GM23338 (cell line): ENCODE data around the gene STMN3. TPM values are rescaled to one million over a fixed set of nuclear protein-coding genes. Genes with fewer than 3 reads are reported as not detected.

Source experiments
- ATAC-seq: fragments of 200-7000 bp; cut with Tn5 transposase; 3 replicates; pipeline ENCODE4 v1.9.1; 2020
- DNase-seq: peaks from one replicate; pipeline ENCODE4 v3.0.0-alpha.2; 2015; ENCODE audit warnings: low spot score
- H2AFZ ChIP-seq: fragments of 200-600 bp; sonication (generic); 2 replicates; pipeline ENCODE4 v1.8.0; 2016; ENCODE audit warnings: antibody characterized with exemption, mild to moderate bottlenecking, moderate library complexity
- H3F3A ChIP-seq: fragments of 200-600 bp; sonication (generic); replicated peaks from 2 replicates; pipeline ENCODE4 v1.8.0; 2017; ENCODE audit warnings: antibody characterized with exemption, mixed run types, low read depth
- H3K27ac ChIP-seq: fragments of 200-600 bp; sonication (generic); 2 replicates; pipeline ENCODE4 v1.6.1; 2016; ENCODE audit warnings: low read depth
- H3K27me3 ChIP-seq: fragments of 200-600 bp; sonication (generic); 2 replicates; pipeline ENCODE4 v1.8.0; 2016; ENCODE audit warnings: mild to moderate bottlenecking, mixed run types, moderate library complexity; ENCODE audit not compliant: insufficient read depth
- H3K36me3 ChIP-seq: fragments of 200-600 bp; sonication (generic); 2 replicates; pipeline ENCODE4 v1.8.0; 2016; ENCODE audit warnings: mild to moderate bottlenecking; ENCODE audit not compliant: insufficient read depth
- H3K4me1 ChIP-seq: fragments of 200-600 bp; sonication (generic); 2 replicates; pipeline ENCODE4 v1.8.0; 2016; ENCODE audit warnings: mild to moderate bottlenecking, moderate library complexity; ENCODE audit not compliant: insufficient read depth
- H3K4me2 ChIP-seq: fragments of 200-600 bp; sonication (generic); 2 replicates; pipeline ENCODE4 v1.7.1; 2017; ENCODE audit warnings: mixed run types
- H3K4me3 ChIP-seq: fragments of 200-600 bp; sonication (generic); 2 replicates; pipeline ENCODE4 v1.6.1; 2016; ENCODE audit warnings: mixed run types
- H3K79me2 ChIP-seq: fragments of 200-600 bp; sonication (generic); replicated peaks from 2 replicates; pipeline ENCODE4 v1.8.0; 2017; ENCODE audit warnings: mild to moderate bottlenecking; ENCODE audit not compliant: insufficient read depth
- H3K9me2 ChIP-seq: fragments of 200-600 bp; sonication (generic); 2 replicates; pipeline ENCODE4 v1.8.0; 2017; ENCODE audit not compliant: insufficient read depth
- H4K20me1 ChIP-seq: fragments of 200-600 bp; sonication (generic); replicated peaks from 2 replicates; pipeline ENCODE4 v1.8.0; 2017; ENCODE audit warnings: mild to moderate bottlenecking; ENCODE audit not compliant: insufficient read depth
- H3K27ac Mint-ChIP-seq: 2 replicates; pipeline ENCODE4 v1.8.0; 2020; ENCODE audit warnings: inconsistent platforms, mild to moderate bottlenecking, moderate library complexity, mixed read lengths
- H3K27me3 Mint-ChIP-seq: 3 replicates; pipeline ENCODE4 v1.8.0; 2022; ENCODE audit warnings: low read depth, mild to moderate bottlenecking, moderate library complexity, mixed read lengths, inconsistent platforms; ENCODE audit not compliant: insufficient read depth, poor library complexity
- H3K36me3 Mint-ChIP-seq: 3 replicates; pipeline ENCODE4 v1.8.0; 2021; ENCODE audit warnings: low read depth, mild to moderate bottlenecking, inconsistent platforms, moderate library complexity, mixed read lengths
- H3K4me1 Mint-ChIP-seq: 3 replicates; pipeline ENCODE4 v1.8.0; 2020; ENCODE audit warnings: mild to moderate bottlenecking, inconsistent platforms, mixed read lengths
- H3K4me3 Mint-ChIP-seq: 3 replicates; pipeline ENCODE4 v1.8.0; 2021; ENCODE audit warnings: moderate library complexity, mild to moderate bottlenecking, inconsistent platforms, mixed read lengths
- H3K9me3 Mint-ChIP-seq: 3 replicates; pipeline ENCODE4 v1.8.0; 2020; ENCODE audit warnings: moderate library complexity, mild to moderate bottlenecking, inconsistent platforms, mixed read lengths
- EZH2 ChIP-seq: fragments of 200-600 bp; sonication (generic); IDR thresholded peaks from one replicate; pipeline ENCODE4 v1.8.0; 2017; ENCODE audit warnings: antibody characterized with exemption, mild to moderate bottlenecking, low read depth; ENCODE audit not compliant: unreplicated experiment
- ZNF114 ChIP-seq: fragments of 250-450 bp; sonication (Bioruptor Pico); IDR thresholded peaks from 2 replicates; pipeline ENCODE4 v1.5.0; 2020; ENCODE audit warnings: mild to moderate bottlenecking, moderate library complexity
- ZNF331 ChIP-seq: fragments of 250-450 bp; sonication (Bioruptor Pico); IDR thresholded peaks from 2 replicates; pipeline ENCODE4 v1.5.0; 2020; ENCODE audit warnings: low read depth, mild to moderate bottlenecking, moderate library complexity
- polyA plus RNA-seq: library from polyadenylated mRNA; unstranded; fragments of >200 nt; fragmentation: Nextera tagmentation; extraction: Ambion mirVana; gene quantifications from 2 replicates; pipeline ENCODE4 v1.2.1, GENCODE V29; 2016
- total RNA-seq: library from RNA; depleted of rRNA; stranded (reverse); fragments of >200 nt; shearing (Covaris generic); gene quantifications from 2 replicates; pipeline ENCODE4 v1.2.3, GENCODE V29; 2014
- TF ChIP-seq, protein P1 (sequence below): fragments of 250-450 bp; sonication (Bioruptor Pico); IDR thresholded peaks from 2 replicates; pipeline ENCODE4 v1.5.0; 2020; ENCODE audit warnings: mild to moderate bottlenecking, moderate library complexity
- TF ChIP-seq, protein P2 (sequence below): IDR thresholded peaks from one replicate; pipeline ENCODE4 v1.6.1; 2018; ENCODE audit warnings: antibody characterized with exemption; ENCODE audit not compliant: unreplicated experiment
- TF ChIP-seq, protein P3 (sequence below), 2 experiments: fragments of 200-600 bp in 1 of 2; sonication (generic) in 1 of 2; conservative IDR thresholded peaks; 2 replicates each; pipeline versions ENCODE4 v1.5.1 to v1.6.1; 2016 to 2017; ENCODE audit warnings: antibody characterized with exemption in 2 of 2, low read depth in 2 of 2, mild to moderate bottlenecking in 2 of 2, moderate library complexity in 1 of 2

STMN3 gene
- total and polyA plus RNA-seq, 2 experiments from 2014 or later: 28.6 to 61.3 TPM

DNA sequence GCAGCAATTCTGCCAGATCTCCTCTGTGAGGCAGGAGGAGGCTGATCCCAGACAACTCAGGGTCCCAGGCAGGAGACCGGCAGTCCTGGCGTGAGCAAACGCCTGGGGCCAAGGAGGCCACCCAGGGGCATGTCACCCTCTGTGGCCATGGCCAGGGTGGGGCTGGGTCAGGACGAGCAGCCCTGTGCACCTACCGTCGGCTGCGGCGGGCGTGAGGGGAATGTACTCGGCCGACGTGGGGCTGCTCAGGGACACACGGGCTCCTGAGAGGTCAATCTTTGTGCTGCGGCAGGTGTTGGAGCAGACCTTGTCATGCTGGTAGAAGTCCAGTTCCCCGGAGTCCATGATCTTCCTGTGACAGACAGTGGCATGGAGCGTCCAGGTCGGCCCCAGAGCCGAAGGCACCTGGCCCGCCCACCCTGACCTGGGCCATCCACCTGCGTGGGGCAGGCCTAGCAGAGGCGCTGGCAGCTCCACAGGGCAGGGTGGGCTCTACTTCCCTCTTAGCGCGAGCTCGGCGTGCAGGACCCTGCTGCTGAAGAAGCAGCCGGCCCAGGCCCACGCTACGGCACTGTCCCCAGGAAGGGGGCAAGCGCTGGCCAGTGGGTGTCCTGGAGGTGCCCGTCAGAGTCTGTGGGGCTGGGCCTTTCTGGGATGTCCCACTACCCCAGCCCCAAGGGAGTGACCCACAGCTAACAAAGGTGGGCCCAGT, 57.7 kb downstream of the STMN3 start (continued):
- TF ChIP-seq, protein P1, sequence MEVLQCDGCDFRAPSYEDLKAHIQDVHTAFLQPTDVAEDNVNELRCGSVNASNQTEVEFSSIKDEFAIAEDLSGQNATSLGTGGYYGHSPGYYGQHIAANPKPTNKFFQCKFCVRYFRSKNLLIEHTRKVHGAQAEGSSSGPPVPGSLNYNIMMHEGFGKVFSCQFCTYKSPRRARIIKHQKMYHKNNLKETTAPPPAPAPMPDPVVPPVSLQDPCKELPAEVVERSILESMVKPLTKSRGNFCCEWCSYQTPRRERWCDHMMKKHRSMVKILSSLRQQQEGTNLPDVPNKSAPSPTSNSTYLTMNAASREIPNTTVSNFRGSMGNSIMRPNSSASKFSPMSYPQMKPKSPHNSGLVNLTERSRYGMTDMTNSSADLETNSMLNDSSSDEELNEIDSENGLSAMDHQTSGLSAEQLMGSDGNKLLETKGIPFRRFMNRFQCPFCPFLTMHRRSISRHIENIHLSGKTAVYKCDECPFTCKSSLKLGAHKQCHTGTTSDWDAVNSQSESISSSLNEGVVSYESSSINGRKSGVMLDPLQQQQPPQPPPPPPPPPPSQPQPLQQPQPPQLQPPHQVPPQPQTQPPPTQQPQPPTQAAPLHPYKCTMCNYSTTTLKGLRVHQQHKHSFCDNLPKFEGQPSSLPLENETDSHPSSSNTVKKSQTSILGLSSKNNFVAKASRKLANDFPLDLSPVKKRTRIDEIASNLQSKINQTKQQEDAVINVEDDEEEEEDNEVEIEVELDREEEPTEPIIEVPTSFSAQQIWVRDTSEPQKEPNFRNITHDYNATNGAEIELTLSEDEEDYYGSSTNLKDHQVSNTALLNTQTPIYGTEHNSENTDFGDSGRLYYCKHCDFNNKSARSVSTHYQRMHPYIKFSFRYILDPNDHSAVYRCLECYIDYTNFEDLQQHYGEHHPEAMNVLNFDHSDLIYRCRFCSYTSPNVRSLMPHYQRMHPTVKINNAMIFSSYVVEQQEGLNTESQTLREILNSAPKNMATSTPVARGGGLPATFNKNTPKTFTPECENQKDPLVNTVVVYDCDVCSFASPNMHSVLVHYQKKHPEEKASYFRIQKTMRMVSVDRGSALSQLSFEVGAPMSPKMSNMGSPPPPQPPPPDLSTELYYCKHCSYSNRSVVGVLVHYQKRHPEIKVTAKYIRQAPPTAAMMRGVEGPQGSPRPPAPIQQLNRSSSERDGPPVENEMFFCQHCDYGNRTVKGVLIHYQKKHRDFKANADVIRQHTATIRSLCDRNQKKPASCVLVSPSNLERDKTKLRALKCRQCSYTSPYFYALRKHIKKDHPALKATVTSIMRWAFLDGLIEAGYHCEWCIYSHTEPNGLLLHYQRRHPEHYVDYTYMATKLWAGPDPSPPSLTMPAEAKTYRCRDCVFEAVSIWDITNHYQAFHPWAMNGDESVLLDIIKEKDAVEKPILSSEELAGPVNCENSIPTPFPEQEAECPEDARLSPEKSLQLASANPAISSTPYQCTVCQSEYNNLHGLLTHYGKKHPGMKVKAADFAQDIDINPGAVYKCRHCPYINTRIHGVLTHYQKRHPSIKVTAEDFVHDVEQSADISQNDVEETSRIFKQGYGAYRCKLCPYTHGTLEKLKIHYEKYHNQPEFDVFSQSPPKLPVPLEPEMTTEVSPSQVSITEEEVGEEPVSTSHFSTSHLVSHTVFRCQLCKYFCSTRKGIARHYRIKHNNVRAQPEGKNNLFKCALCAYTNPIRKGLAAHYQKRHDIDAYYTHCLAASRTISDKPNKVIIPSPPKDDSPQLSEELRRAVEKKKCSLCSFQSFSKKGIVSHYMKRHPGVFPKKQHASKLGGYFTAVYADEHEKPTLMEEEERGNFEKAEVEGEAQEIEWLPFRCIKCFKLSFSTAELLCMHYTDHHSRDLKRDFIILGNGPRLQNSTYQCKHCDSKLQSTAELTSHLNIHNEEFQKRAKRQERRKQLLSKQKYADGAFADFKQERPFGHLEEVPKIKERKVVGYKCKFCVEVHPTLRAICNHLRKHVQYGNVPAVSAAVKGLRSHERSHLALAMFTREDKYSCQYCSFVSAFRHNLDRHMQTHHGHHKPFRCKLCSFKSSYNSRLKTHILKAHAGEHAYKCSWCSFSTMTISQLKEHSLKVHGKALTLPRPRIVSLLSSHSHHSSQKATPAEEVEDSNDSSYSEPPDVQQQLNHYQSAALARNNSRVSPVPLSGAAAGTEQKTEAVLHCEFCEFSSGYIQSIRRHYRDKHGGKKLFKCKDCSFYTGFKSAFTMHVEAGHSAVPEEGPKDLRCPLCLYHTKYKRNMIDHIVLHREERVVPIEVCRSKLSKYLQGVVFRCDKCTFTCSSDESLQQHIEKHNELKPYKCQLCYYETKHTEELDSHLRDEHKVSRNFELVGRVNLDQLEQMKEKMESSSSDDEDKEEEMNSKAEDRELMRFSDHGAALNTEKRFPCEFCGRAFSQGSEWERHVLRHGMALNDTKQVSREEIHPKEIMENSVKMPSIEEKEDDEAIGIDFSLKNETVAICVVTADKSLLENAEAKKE: no peak
- TF ChIP-seq ZNF331 (CRISPR knock-in tag): no peak
- TF ChIP-seq ZNF114: no peak
- TF ChIP-seq, protein P2, sequence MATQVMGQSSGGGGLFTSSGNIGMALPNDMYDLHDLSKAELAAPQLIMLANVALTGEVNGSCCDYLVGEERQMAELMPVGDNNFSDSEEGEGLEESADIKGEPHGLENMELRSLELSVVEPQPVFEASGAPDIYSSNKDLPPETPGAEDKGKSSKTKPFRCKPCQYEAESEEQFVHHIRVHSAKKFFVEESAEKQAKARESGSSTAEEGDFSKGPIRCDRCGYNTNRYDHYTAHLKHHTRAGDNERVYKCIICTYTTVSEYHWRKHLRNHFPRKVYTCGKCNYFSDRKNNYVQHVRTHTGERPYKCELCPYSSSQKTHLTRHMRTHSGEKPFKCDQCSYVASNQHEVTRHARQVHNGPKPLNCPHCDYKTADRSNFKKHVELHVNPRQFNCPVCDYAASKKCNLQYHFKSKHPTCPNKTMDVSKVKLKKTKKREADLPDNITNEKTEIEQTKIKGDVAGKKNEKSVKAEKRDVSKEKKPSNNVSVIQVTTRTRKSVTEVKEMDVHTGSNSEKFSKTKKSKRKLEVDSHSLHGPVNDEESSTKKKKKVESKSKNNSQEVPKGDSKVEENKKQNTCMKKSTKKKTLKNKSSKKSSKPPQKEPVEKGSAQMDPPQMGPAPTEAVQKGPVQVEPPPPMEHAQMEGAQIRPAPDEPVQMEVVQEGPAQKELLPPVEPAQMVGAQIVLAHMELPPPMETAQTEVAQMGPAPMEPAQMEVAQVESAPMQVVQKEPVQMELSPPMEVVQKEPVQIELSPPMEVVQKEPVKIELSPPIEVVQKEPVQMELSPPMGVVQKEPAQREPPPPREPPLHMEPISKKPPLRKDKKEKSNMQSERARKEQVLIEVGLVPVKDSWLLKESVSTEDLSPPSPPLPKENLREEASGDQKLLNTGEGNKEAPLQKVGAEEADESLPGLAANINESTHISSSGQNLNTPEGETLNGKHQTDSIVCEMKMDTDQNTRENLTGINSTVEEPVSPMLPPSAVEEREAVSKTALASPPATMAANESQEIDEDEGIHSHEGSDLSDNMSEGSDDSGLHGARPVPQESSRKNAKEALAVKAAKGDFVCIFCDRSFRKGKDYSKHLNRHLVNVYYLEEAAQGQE: no peak

DNA sequence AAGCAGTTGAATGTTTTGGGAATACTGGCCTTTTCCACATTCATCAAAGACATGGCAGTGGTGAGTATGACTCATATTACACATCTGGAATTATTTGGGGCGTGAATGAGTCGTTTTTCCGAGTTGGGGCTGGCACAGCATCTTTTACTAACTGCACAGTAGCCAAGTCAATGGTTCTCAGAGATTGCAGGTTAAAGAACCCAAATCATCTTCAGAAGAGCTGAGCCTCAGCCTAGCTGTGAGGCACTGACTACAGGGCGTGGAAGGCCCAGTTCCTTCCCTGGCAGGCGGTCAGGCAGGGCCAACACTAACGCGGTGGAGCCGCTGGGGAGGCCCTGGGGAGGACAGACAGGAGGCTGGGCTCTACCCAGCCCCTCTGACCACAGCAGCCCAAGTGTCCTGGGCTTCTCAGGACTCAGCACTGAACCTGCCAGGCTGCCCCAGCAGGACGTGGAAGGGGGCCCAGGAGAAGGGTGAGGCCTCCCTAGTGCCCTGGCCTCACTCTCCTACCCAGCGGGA, 59.1 kb downstream of the STMN3 start:
- no peak for DNase-seq
- Histone ChIP-seq H3K79me2 (no peaks in the 10 kb centered on the region), H3K27me3 (no peaks in the 10 kb centered on the region), H2AFZ (no peak overlapping the region), H3K4me2 (no peak overlapping the region), H3K27ac (no peak overlapping the region), H4K20me1 (no peaks in the 10 kb centered on the region), H3F3A (no peaks in the 10 kb centered on the region), H3K36me3 (no peaks in the 10 kb centered on the region), H3K9me2 (no peaks in the 10 kb centered on the region), H3K4me3 (no peak overlapping the region), H3K4me1 (no peaks in the 10 kb centered on the region)
- H3K4me3 Mint-ChIP-seq: no peak overlapping the region
- no peak overlapping the region for H3K27ac Mint-ChIP-seq
- TF ChIP-seq, protein P3, sequence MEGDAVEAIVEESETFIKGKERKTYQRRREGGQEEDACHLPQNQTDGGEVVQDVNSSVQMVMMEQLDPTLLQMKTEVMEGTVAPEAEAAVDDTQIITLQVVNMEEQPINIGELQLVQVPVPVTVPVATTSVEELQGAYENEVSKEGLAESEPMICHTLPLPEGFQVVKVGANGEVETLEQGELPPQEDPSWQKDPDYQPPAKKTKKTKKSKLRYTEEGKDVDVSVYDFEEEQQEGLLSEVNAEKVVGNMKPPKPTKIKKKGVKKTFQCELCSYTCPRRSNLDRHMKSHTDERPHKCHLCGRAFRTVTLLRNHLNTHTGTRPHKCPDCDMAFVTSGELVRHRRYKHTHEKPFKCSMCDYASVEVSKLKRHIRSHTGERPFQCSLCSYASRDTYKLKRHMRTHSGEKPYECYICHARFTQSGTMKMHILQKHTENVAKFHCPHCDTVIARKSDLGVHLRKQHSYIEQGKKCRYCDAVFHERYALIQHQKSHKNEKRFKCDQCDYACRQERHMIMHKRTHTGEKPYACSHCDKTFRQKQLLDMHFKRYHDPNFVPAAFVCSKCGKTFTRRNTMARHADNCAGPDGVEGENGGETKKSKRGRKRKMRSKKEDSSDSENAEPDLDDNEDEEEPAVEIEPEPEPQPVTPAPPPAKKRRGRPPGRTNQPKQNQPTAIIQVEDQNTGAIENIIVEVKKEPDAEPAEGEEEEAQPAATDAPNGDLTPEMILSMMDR (conservative IDR thresholded peaks at IDR 0.05; ENCODE audit: low read depth in 2 of 2): no peak
- no peak for TF ChIP-seq EZH2
- H3K36me3 Mint-ChIP-seq: peaks cover 18% of the 10 kb centered on the region
- no peaks in the 10 kb centered on the region for H3K9me3 Mint-ChIP-seq
- H3K27me3 Mint-ChIP-seq: peaks cover 5% of the 10 kb centered on the region
- H3K4me1 Mint-ChIP-seq: no peaks in the 10 kb centered on the region
- no peak for ATAC-seq
